Effector memory CD8-positive, alpha-beta T cell (primary cell): Measurements from ENCODE around the gene ZNF385D.

Source experiments
- ATAC-seq: fragments of 150-1000 bp; cut with Tn5 transposase; replicated peaks from 2 replicates; pipeline ENCODE4 v1.10.0; 2021; ENCODE audit warnings: mild to moderate bottlenecking, moderate library complexity
- DNase-seq, 3 experiments: peaks; one replicate each; pipeline ENCODE4 v3.0.0; 2021
- H3K27ac Mint-ChIP-seq, 2 donors: one replicate each; pipeline ENCODE4 v1.8.0; 2022; ENCODE audit warnings: mild to moderate bottlenecking in 2 of 2, mixed read lengths in 2 of 2, moderate library complexity in 2 of 2
- H3K27me3 Mint-ChIP-seq, 2 donors: one replicate each; pipeline ENCODE4 v1.8.0; 2022; ENCODE audit warnings: mixed read lengths in 2 of 2
- H3K36me3 Mint-ChIP-seq: one replicate; pipeline ENCODE4 v1.8.0; 2022; ENCODE audit warnings: mild to moderate bottlenecking, moderate library complexity, mixed read lengths; ENCODE audit not compliant: insufficient read depth
- H3K4me1 Mint-ChIP-seq, 2 donors: one replicate each; pipeline ENCODE4 v1.8.0; 2022; ENCODE audit warnings: low read depth in 2 of 2, mixed read lengths in 2 of 2
- H3K4me3 Mint-ChIP-seq, 2 donors: one replicate each; pipeline ENCODE4 v1.8.0; 2022; ENCODE audit warnings: mild to moderate bottlenecking in 2 of 2, mixed read lengths in 2 of 2, moderate library complexity in 2 of 2
- H3K9me3 Mint-ChIP-seq, 2 donors: one replicate each; pipeline ENCODE4 v1.8.0; 2022; ENCODE audit warnings: mixed read lengths in 2 of 2
- total RNA-seq, 9 experiments: gene quantifications; one replicate each; lab custom pipeline; 2026; lab: John Stamatoyannopoulos, UW

The ZNF385D gene, protein sequence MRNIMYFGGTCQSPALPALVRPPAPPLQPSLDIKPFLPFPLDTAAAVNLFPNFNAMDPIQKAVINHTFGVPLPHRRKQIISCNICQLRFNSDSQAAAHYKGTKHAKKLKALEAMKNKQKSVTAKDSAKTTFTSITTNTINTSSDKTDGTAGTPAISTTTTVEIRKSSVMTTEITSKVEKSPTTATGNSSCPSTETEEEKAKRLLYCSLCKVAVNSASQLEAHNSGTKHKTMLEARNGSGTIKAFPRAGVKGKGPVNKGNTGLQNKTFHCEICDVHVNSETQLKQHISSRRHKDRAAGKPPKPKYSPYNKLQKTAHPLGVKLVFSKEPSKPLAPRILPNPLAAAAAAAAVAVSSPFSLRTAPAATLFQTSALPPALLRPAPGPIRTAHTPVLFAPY
- 0 to 0.11 (median 0) reads per million in 9 experiments for total RNA-seq

DNA sequence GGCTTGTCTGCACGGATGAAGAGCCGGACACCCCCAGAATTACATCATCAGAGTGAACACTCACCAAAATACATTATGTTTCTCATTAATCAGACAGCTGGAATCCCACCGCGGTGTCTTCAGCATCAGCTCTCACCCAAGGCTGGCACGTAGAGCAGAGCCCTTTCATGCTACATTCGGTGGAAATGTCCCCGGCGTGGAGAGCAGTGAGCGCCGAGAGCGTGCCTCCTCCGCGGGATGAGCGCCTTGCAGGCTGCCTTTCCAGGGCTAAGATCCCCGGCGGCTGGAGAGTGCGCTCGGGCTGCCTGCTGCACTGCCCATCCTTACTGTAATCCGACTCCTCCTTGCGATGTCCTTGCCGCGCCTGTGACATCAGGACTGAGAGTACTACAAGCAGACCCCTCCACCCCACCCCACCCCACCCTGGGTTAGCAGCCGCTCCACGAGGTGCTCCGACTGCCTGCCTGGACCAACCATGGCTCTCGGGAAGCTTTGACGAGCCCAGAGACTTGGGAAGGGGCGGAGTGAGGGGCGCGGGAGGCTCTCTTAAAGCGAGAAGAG is at the start of gene ZNF385D:
Gene ZNF385D (minus strand): TSS at position 380 of the 561 bp plus-strand sequence. CDS start 294 bp downstream, at position 86.
- Mint-ChIP-seq H3K4me1 (no peaks in the 10 kb centered on the region), H3K27ac (no peak within 1 kb of the TSS), H3K4me3 (no peak within 1 kb of the TSS), H3K27me3 (no peaks in the 10 kb centered on the region), H3K9me3 (peaks cover 3 to 9% of the 10 kb centered on the region in 2 donors), H3K36me3 (no peaks in the 10 kb centered on the region)
- ATAC-seq (no peak), DNase-seq (no peak)

GRCh38 chr3:21798356-21799088 is 47.5 kb upstream of the ZNF385D start:
- Mint-ChIP-seq H3K9me3 (peaks cover 13 to 24% of the 10 kb centered on the region in 2 donors), H3K4me3 (no peak overlapping the region), H3K27me3 (no peaks in the 10 kb centered on the region), H3K4me1 (no peaks in the 10 kb centered on the region), H3K27ac (no peak overlapping the region), H3K36me3 (no peaks in the 10 kb centered on the region)
- no peak for DNase-seq
- no peak for ATAC-seq

DNA sequence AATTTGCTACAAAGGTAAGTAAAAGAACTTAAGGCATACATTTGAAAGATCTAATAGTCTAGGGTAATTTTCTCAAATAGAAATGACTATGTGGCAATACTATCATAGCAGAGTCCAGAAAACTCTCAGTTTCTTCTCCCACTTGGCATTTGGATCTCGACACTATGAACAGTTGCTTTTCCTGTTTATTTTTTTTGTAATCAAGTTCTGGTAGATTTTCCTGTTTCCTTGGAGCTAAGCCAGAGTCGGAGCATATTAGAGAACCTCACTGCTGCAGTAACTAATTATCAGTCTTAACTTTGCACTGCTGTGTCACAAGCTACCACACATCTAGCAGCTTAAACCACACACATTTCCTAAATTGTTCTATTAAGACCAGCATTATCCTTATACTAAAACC is 44.9 kb upstream of the ZNF385D start:
- Mint-ChIP-seq H3K4me1 (no peaks in the 10 kb centered on the region), H3K27me3 (no peaks in the 10 kb centered on the region)
- DNase-seq, result no peak

GRCh38 chr3:21795152-21795837 is 44.3 kb upstream of the ZNF385D start:
- Mint-ChIP-seq H3K36me3 (no peaks in the 10 kb centered on the region), H3K27me3 (no peaks in the 10 kb centered on the region), H3K4me3 (no peak overlapping the region), H3K4me1 (no peaks in the 10 kb centered on the region), H3K27ac (no peak overlapping the region), H3K9me3 (peaks cover 8 to 17% of the 10 kb centered on the region in 2 donors)
- ATAC-seq (no peak), DNase-seq (no peak)

More for the DNA sequence above, 44.9 kb upstream of the ZNF385D start:
- no peak overlapping the region for H3K4me3 Mint-ChIP-seq
- no peaks in the 10 kb centered on the region for H3K36me3 Mint-ChIP-seq
- ATAC-seq, result no peak
- peaks cover 8 to 17% of the 10 kb centered on the region in 2 donors for H3K9me3 Mint-ChIP-seq
- H3K27ac Mint-ChIP-seq, result no peak overlapping the region

DNA sequence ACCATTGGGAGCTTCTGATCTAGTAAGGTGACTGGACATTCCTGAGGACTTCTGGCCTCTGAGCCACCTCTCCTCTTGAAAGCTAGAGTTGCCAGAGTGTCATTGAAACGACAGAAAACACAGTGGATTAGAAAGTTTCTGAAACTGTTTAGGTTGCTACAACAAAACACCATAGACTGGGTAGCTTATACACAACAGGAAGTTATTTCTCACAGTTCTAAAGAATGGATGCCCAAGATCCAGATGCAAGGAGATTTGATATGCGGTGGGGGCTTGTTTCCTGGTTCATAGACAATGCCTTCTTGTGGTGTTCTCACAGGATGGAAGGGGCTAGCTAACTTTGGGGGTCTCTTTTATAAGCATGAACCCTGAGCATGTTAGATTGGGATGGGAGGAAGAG is 43.3 kb upstream of the ZNF385D start:
- H3K27me3 Mint-ChIP-seq, result no peaks in the 10 kb centered on the region
- H3K4me1 Mint-ChIP-seq, result no peaks in the 10 kb centered on the region
- no peak for DNase-seq

GRCh38 chr3:21792176-21792575 is 41.2 kb upstream of the ZNF385D start:
- no peak for ATAC-seq
- Mint-ChIP-seq H3K36me3 (no peaks in the 10 kb centered on the region), H3K9me3 (peaks cover 8 to 11% of the 10 kb centered on the region in 2 donors), H3K4me1 (no peaks in the 10 kb centered on the region), H3K4me3 (no peak overlapping the region), H3K27ac (no peak overlapping the region), H3K27me3 (no peaks in the 10 kb centered on the region)
- DNase-seq, result no peak

More for the DNA sequence above, 43.3 kb upstream of the ZNF385D start:
- peaks cover 8 to 17% of the 10 kb centered on the region in 2 donors for H3K9me3 Mint-ChIP-seq
- no peak for ATAC-seq
- no peak overlapping the region for H3K4me3 Mint-ChIP-seq
- no peaks in the 10 kb centered on the region for H3K36me3 Mint-ChIP-seq
- no peak overlapping the region for H3K27ac Mint-ChIP-seq

GRCh38 chr3:21791356-21791755 is 40.3 kb upstream of the ZNF385D start:
- H3K4me3 Mint-ChIP-seq, result no peak overlapping the region
- H3K4me1 Mint-ChIP-seq, result no peaks in the 10 kb centered on the region
- H3K36me3 Mint-ChIP-seq, result no peaks in the 10 kb centered on the region
- no peak overlapping the region for H3K27ac Mint-ChIP-seq
- no peak for DNase-seq
- ATAC-seq, result no peak
- H3K9me3 Mint-ChIP-seq, result peaks cover 12 to 13% of the 10 kb centered on the region in 2 donors
- no peaks in the 10 kb centered on the region for H3K27me3 Mint-ChIP-seq

GRCh38 chr3:21790466-21790865 is 39.5 kb upstream of the ZNF385D start:
- DNase-seq, result no peak
- Mint-ChIP-seq H3K27me3 (no peaks in the 10 kb centered on the region), H3K4me1 (no peaks in the 10 kb centered on the region), H3K36me3 (no peaks in the 10 kb centered on the region), H3K9me3 (peaks cover 10 to 12% of the 10 kb centered on the region in 2 donors), H3K27ac (no peak overlapping the region), H3K4me3 (no peak overlapping the region)
- ATAC-seq, result no peak

DNA sequence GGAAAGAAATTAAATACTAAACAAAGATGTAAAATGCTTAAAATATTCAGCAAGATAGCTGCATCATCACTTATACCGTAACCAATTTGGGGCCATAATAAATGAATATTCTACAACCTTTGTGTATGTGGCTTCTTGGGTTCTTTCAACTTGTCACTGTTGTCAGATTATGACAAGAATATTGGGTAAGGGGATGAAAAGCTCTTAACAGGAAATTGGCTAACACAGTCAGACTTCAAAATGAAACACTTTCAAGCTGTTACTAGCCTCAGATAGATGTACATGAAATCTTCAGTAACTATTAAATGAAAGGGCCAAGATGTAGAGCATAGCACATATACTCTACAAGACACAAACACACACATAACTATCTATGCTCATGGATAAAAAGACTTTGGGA is 38.7 kb upstream of the ZNF385D start:
- DNase-seq (no peak), ATAC-seq (no peak)
- Mint-ChIP-seq H3K36me3 (no peaks in the 10 kb centered on the region), H3K9me3 (peaks cover 10 to 12% of the 10 kb centered on the region in 2 donors), H3K27me3 (no peaks in the 10 kb centered on the region), H3K4me3 (no peak overlapping the region), H3K27ac (no peak overlapping the region), H3K4me1 (no peaks in the 10 kb centered on the region)

DNA sequence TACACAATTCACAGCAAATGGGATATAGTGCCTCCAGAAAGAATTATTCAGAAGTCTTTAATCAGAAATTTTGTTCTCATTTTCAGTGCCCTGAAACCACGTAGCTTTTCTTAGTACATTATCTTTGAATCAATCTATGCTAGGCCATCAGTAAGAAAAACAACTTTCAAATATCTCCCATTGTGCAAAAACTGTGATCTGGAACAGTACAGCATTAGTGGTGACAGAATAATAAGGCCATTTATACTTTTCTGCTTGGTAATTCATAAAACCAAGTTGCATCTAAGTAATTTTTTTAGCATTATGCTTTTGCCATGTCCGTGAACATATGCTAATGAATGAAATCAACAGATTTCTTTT is 35.4 kb upstream of the ZNF385D start:
- ATAC-seq (no peak), DNase-seq (no peak)
- Mint-ChIP-seq H3K4me1 (no peaks in the 10 kb centered on the region), H3K27me3 (no peaks in the 10 kb centered on the region), H3K27ac (no peak overlapping the region), H3K4me3 (no peak overlapping the region), H3K36me3 (no peaks in the 10 kb centered on the region), H3K9me3 (peaks cover 8 to 12% of the 10 kb centered on the region in 2 donors)

- no peaks in the 10 kb centered on the region for H3K4me1 Mint-ChIP-seq
Measured at GRCh38 chr3:21785765-21786437, 34.9 kb upstream of the ZNF385D start.

DNA sequence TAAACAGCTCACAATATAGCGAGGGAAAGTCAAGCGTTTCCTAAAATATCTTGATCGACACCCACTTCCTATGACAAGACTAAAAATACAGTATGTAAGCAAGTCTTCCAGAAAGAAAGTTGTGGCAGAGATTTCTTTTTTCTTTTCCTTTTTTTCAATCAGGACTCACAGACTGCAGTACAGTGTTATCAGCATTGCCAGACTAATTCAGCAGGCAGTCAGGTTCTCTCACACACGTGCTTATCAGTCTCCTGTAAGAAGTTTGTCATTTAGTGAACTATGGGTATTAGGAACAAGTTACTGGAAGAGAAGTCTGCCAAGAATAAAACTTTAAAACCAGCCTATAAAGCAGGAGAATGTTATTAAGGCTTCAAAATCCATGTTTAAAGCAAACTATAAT is 32.8 kb upstream of the ZNF385D start:
- Mint-ChIP-seq H3K36me3 (no peaks in the 10 kb centered on the region), H3K27ac (no peak overlapping the region), H3K4me3 (no peak overlapping the region), H3K4me1 (no peaks in the 10 kb centered on the region), H3K9me3 (peaks cover 9 to 12% of the 10 kb centered on the region in 2 donors), H3K27me3 (no peaks in the 10 kb centered on the region)
- DNase-seq (no peak), ATAC-seq (no peak)

More at GRCh38 chr3:21785765-21786437, 34.9 kb upstream of the ZNF385D start:
- Mint-ChIP-seq H3K27me3 (no peaks in the 10 kb centered on the region), H3K36me3 (no peaks in the 10 kb centered on the region), H3K27ac (no peak overlapping the region), H3K4me3 (no peak overlapping the region), H3K9me3 (peaks cover 8 to 12% of the 10 kb centered on the region in 2 donors)
- DNase-seq, result no peak
- ATAC-seq, result no peak

- DNase-seq (no peak), ATAC-seq (no peak)
- Mint-ChIP-seq H3K9me3 (peaks cover 4 to 11% of the 10 kb centered on the region in 2 donors), H3K27ac (no peak overlapping the region), H3K4me3 (no peak overlapping the region), H3K27me3 (no peaks in the 10 kb centered on the region), H3K4me1 (no peaks in the 10 kb centered on the region), H3K36me3 (no peaks in the 10 kb centered on the region)
Measured at GRCh38 chr3:21781355-21781754, 30.3 kb upstream of the ZNF385D start.
